ENCODE results near the gene C12orf43. TPM values are rescaled to one million over a fixed set of nuclear protein-coding genes. Genes with fewer than 3 reads are reported as not detected.

C12orf43 gene
- total and polyA plus RNA-seq, 2 of the 4 experiments (the other 2 are of a cell fraction): 12.5 to 13.5 TPM

- no peak overlapping the region for H2BK15ac ChIP-seq (ENCODE audit: low read depth, low read length)
- no peaks in the 10 kb centered on the region for H3K79me1 ChIP-seq (ENCODE audit: low read depth in 1 of 2, low read length in 2 of 2)
- no peak overlapping the region for H4K8ac ChIP-seq (ENCODE audit: low read depth in 2 of 2, low read length in 2 of 2)
- no peak overlapping the region for H3K18ac ChIP-seq (ENCODE audit: low read depth, low read length)
- H3K36me3 ChIP-seq (ENCODE audit: control insufficient read depth, insufficient read depth, low read length): no peaks in the 10 kb centered on the region
- ChIA-PET CTCF (interaction anchor here (0.6 kb wide), 1 partner anchor 99 kb away, joined by 3 read pairs; no protein-coding TSS in a partner anchor), POLR2A (ENCODE audit: unreplicated experiment) (no interaction called here)
- no TSS peak for BruUV-seq (replicated peaks)
- H4K5ac ChIP-seq (ENCODE audit: low read depth, low read length): no peak overlapping the region
- peaks cover 13% of the 10 kb centered on the region for H3K27me3 ChIP-seq (ENCODE audit: control insufficient read depth, insufficient read depth, low read length)
- no peak overlapping the region for H3K56ac ChIP-seq (ENCODE audit: extremely low read depth, insufficient read depth, low read length)
- no peak for ATAC-seq (ENCODE audit: low read depth)
- H3K27ac ChIP-seq (ENCODE audit: insufficient read depth, low read length): no peak overlapping the region
- H3K4ac ChIP-seq (ENCODE audit: low read depth, low read length): no peak overlapping the region
- no peaks in the 10 kb centered on the region for H3K4me1 ChIP-seq (ENCODE audit: control insufficient read depth, insufficient read depth, low read length)
- no peak for DNase-seq
- no CpG with 5 or more reads among the region's 10 CpGs for WGBS, 2 experiments (ENCODE audit: extremely low coverage in 2 of 2, insufficient read length in 1 of 2)
- no peak overlapping the region for H2BK20ac ChIP-seq (ENCODE audit: low read depth, low read length)
- no peak overlapping the region for H2AFZ ChIP-seq (replicated peaks; ENCODE audit: low read length, poor library complexity)
- no peak overlapping the region for H2AK9ac ChIP-seq (replicated peaks; ENCODE audit: low read depth, low read length, poor library complexity)
- 0 out of 2 replicates have a peak, but pooled peaks cover 2% of the 10 kb centered on the region for H3K9me1 ChIP-seq (ENCODE audit: insufficient read depth, low read length)
- no peak overlapping the region for H2AK5ac ChIP-seq (ENCODE audit: low read depth, low read length)
- no peak overlapping the region for H3K4me3 ChIP-seq (ENCODE audit: insufficient read depth, low read depth, low read length)
- no peak overlapping the region for H2BK5ac ChIP-seq (ENCODE audit: low read depth, low read length, poor library complexity, severe bottlenecking)
- in situ Hi-C loops (cut with MboI; ENCODE audit: low sequenced_read_pairs): no loop called here
- H3K9me3 ChIP-seq (ENCODE audit: control insufficient read depth, insufficient read depth, low read length): no peaks in the 10 kb centered on the region
- intact Hi-C loops (cut with micrococcal nuclease): no loop called here
- no peak overlapping the region for H3K9ac ChIP-seq (ENCODE audit: low read depth, low read length)
- no peak overlapping the region for H2BK120ac ChIP-seq (ENCODE audit: low read depth, low read length)
- H3K23ac ChIP-seq (ENCODE audit: low read depth, low read length): no peak overlapping the region
- no peak overlapping the region for H4K91ac ChIP-seq (ENCODE audit: insufficient read depth, low read depth, low read length)
- TF ChIP-seq RFX5 (IDR thresholded peaks at IDR 0.05; ENCODE audit: low read depth, low read length): no peak
- no peak for TF ChIP-seq FOS (IDR thresholded peaks at IDR 0.05; ENCODE audit: low read depth, low read length)
- TF ChIP-seq MAFK (IDR thresholded peaks at IDR 0.05; ENCODE audit: low read depth, low read length): no peak
- no peak for TF ChIP-seq MAZ (IDR thresholded peaks at IDR 0.05; ENCODE audit: borderline replicate concordance, low read depth, low read length)
- TF ChIP-seq, protein P1, sequence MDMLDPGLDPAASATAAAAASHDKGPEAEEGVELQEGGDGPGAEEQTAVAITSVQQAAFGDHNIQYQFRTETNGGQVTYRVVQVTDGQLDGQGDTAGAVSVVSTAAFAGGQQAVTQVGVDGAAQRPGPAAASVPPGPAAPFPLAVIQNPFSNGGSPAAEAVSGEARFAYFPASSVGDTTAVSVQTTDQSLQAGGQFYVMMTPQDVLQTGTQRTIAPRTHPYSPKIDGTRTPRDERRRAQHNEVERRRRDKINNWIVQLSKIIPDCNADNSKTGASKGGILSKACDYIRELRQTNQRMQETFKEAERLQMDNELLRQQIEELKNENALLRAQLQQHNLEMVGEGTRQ (IDR thresholded peaks at IDR 0.05; ENCODE audit: low read depth, low read length): no peak
- no peak for TF ChIP-seq MXI1 (IDR thresholded peaks at IDR 0.05; ENCODE audit: borderline replicate concordance, low read depth, low read length)
- TF ChIP-seq RCOR1 (IDR thresholded peaks at IDR 0.05; ENCODE audit: insufficient replicate concordance, low read length): no peak
- no peak for TF ChIP-seq NFE2L2 (IDR thresholded peaks at IDR 0.05; ENCODE audit: low read depth, low read length)
- TF ChIP-seq BHLHE40 (IDR thresholded peaks at IDR 0.05; ENCODE audit: low read depth, low read length): no peak
- no peak for TF ChIP-seq CHD1 (IDR thresholded peaks at IDR 0.05; ENCODE audit: low read depth, low read length)
- TF ChIP-seq POLR2A (IDR thresholded peaks at IDR 0.05; ENCODE audit: low read depth, low read length): no peak
- no peak for TF ChIP-seq SMC3 (IDR thresholded peaks at IDR 0.05; ENCODE audit: low read depth, low read length)
- TF ChIP-seq CEBPB (IDR thresholded peaks at IDR 0.05; ENCODE audit: low read depth, low read length): no peak
- TF ChIP-seq, protein P2, sequence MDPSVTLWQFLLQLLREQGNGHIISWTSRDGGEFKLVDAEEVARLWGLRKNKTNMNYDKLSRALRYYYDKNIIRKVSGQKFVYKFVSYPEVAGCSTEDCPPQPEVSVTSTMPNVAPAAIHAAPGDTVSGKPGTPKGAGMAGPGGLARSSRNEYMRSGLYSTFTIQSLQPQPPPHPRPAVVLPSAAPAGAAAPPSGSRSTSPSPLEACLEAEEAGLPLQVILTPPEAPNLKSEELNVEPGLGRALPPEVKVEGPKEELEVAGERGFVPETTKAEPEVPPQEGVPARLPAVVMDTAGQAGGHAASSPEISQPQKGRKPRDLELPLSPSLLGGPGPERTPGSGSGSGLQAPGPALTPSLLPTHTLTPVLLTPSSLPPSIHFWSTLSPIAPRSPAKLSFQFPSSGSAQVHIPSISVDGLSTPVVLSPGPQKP (IDR thresholded peaks at IDR 0.05; ENCODE audit: borderline replicate concordance, low read depth, low read length): no peak
- TF ChIP-seq RAD21 (IDR thresholded peaks at IDR 0.05; ENCODE audit: low read length): no peak
- TF ChIP-seq CTCF (conservative IDR thresholded peaks at IDR 0.05; ENCODE audit: low read depth, low read length): no peak
- no peaks in the 10 kb centered on the region for H4K20me1 ChIP-seq (ENCODE audit: insufficient read depth, low read length)
- H3K4me2 ChIP-seq (ENCODE audit: low read depth, low read length): no peak overlapping the region
- dilution Hi-C loops (cut with HindIII; ENCODE audit: low sequenced_read_pairs, unreplicated experiment): no loop called here
- no peak overlapping the region for H3K14ac ChIP-seq (replicated peaks; ENCODE audit: low read depth, low read length)
Observed at GRCh38 chr12:121030576-121031212, 14.4 kb upstream of the C12orf43 start.
